H9 (cell line): ENCODE measurements around the gene KANK2. TPM values are rescaled to one million over a fixed set of nuclear protein-coding genes. Genes with fewer than 3 reads are reported as not detected.

Experiments used
- DNase-seq: peaks from one replicate; pipeline ENCODE4 v3.0.0-alpha.2; 2017
- H2AFZ ChIP-seq: one replicate; pipeline ENCODE4 v1.6.1; 2013; ENCODE audit warnings: mild to moderate bottlenecking, low read length, control low read depth, moderate library complexity
- H2AK5ac ChIP-seq: 2 replicates; pipeline ENCODE4 v1.6.1; 2013; ENCODE audit warnings: low read length, control low read depth, mixed read lengths; ENCODE audit not compliant: insufficient read length
- H2BK120ac ChIP-seq: one replicate; pipeline ENCODE4 v1.6.1; 2013; ENCODE audit warnings: low read depth, mild to moderate bottlenecking, low read length, control low read depth, inconsistent platforms; ENCODE audit not compliant: poor library complexity, severe bottlenecking
- H2BK12ac ChIP-seq: 2 replicates; pipeline ENCODE4 v1.6.1; 2013; ENCODE audit warnings: low read length, control low read depth, mixed read lengths, low read depth; ENCODE audit not compliant: insufficient read length
- H2BK15ac ChIP-seq: 2 replicates; pipeline ENCODE4 v1.6.1; 2013; ENCODE audit warnings: low read depth, low read length, control low read depth
- H2BK20ac ChIP-seq: one replicate; pipeline ENCODE4 v1.6.1; 2013; ENCODE audit warnings: low read depth, mild to moderate bottlenecking, low read length, control low read depth, inconsistent platforms; ENCODE audit not compliant: poor library complexity, severe bottlenecking
- H2BK5ac ChIP-seq: 2 replicates; pipeline ENCODE4 v1.6.1; 2013; ENCODE audit warnings: low read length, control low read depth, mixed read lengths; ENCODE audit not compliant: insufficient read length
- H3K14ac ChIP-seq: 2 replicates; pipeline ENCODE4 v1.6.1; 2013; ENCODE audit warnings: low read length, control low read depth; ENCODE audit not compliant: insufficient read depth
- H3K18ac ChIP-seq: 2 replicates; pipeline ENCODE4 v1.6.1; 2013; ENCODE audit warnings: low read depth, mild to moderate bottlenecking, mixed read lengths, low read length, control low read depth; ENCODE audit not compliant: insufficient read length
- H3K23ac ChIP-seq: 2 replicates; pipeline ENCODE4 v1.6.1; 2013; ENCODE audit warnings: low read length, control low read depth, mixed read lengths, low read depth; ENCODE audit not compliant: insufficient read length
- H3K23me2 ChIP-seq: 2 replicates; pipeline ENCODE4 v1.6.1; 2013; ENCODE audit warnings: low read depth, mild to moderate bottlenecking, mixed read lengths, low read length, control low read depth; ENCODE audit not compliant: insufficient read length, poor library complexity, severe bottlenecking
- H3K27ac ChIP-seq: 2 replicates; pipeline ENCODE4 v1.5.1; 2013; ENCODE audit warnings: low read length, control low read depth, mixed read lengths, low read depth; ENCODE audit not compliant: insufficient read length
- H3K27me3 ChIP-seq: 2 replicates; pipeline ENCODE4 v1.6.1; 2013; ENCODE audit warnings: low read length, control low read depth, inconsistent platforms; ENCODE audit not compliant: insufficient read depth
- H3K4ac ChIP-seq: 2 replicates; pipeline ENCODE4 v1.6.1; 2013; ENCODE audit warnings: low read depth, mild to moderate bottlenecking, control low read depth, inconsistent platforms, low read length, moderate library complexity
- H3K4me1 ChIP-seq: 2 replicates; pipeline ENCODE4 v1.6.1; 2013; ENCODE audit warnings: low read length, control low read depth, inconsistent platforms; ENCODE audit not compliant: insufficient read depth
- H3K4me2 ChIP-seq: 2 replicates; pipeline ENCODE4 v1.6.1; 2013; ENCODE audit warnings: low read length, control low read depth, mixed read lengths; ENCODE audit not compliant: insufficient read length, insufficient read depth
- H3K56ac ChIP-seq: 2 replicates; pipeline ENCODE4 v1.6.1; 2013; ENCODE audit warnings: low read depth, mild to moderate bottlenecking, mixed read lengths, low read length, control low read depth; ENCODE audit not compliant: insufficient read length
- H3K79me1 ChIP-seq: 2 replicates; pipeline ENCODE4 v1.6.1; 2013; ENCODE audit warnings: low read depth, mild to moderate bottlenecking, moderate library complexity, low read length, control low read depth, inconsistent platforms; ENCODE audit not compliant: insufficient read depth, poor library complexity, severe bottlenecking
- H3K79me2 ChIP-seq: 2 replicates; pipeline ENCODE4 v1.6.1; 2013; ENCODE audit warnings: low read length, control low read depth, inconsistent platforms; ENCODE audit not compliant: insufficient read depth
- H3K9ac ChIP-seq: 2 replicates; pipeline ENCODE4 v1.6.1; 2013; ENCODE audit warnings: low read length, control low read depth, mixed read lengths; ENCODE audit not compliant: insufficient read length; ENCODE audit errors: extremely low read depth
- H3K9me3 ChIP-seq: one replicate; pipeline ENCODE4 v1.6.1; 2013; ENCODE audit warnings: low read depth, low read length, inconsistent platforms; ENCODE audit not compliant: control insufficient read depth
- H3T11ph ChIP-seq: one replicate; pipeline ENCODE4 v1.6.1; 2013; ENCODE audit warnings: mild to moderate bottlenecking, low read length, control low read depth, inconsistent platforms
- H4K20me1 ChIP-seq: one replicate; pipeline ENCODE4 v1.6.1; 2013; ENCODE audit not compliant: control insufficient read depth, insufficient read length, insufficient read depth
- H4K5ac ChIP-seq: 2 replicates; pipeline ENCODE4 v1.6.1; 2013; ENCODE audit warnings: low read depth, mild to moderate bottlenecking, mixed read lengths, low read length, control low read depth; ENCODE audit not compliant: insufficient read length
- H4K8ac ChIP-seq: replicated peaks from 2 replicates; pipeline ENCODE4 v1.6.1; 2013; ENCODE audit warnings: low read length, control low read depth, mixed read lengths, low read depth; ENCODE audit not compliant: insufficient read length
- H4K91ac ChIP-seq: 2 replicates; pipeline ENCODE4 v1.6.1; 2013; ENCODE audit warnings: low read depth, mild to moderate bottlenecking, moderate library complexity, mixed read lengths, low read length, control low read depth; ENCODE audit not compliant: insufficient read length
- H3K27ac Mint-ChIP-seq, 3 experiments: 2 replicates in 2 of 3; 3 replicates in 1 of 3; pipeline ENCODE4 v1.8.0; 2020 to 2021; ENCODE audit warnings: mixed read lengths in 3 of 3, mild to moderate bottlenecking in 1 of 3, moderate library complexity in 1 of 3
- H3K27me3 Mint-ChIP-seq: 2 replicates; pipeline ENCODE4 v1.8.0; 2021; ENCODE audit warnings: low read depth, mild to moderate bottlenecking, moderate library complexity, mixed read lengths
- H3K36me3 Mint-ChIP-seq, 3 experiments: 2 replicates in 2 of 3; 3 replicates in 1 of 3; pipeline ENCODE4 v1.8.0; 2020 to 2021; ENCODE audit warnings: low read depth in 3 of 3, mixed read lengths in 3 of 3; ENCODE audit not compliant: insufficient read depth in 1 of 3
- H3K4me1 Mint-ChIP-seq, 2 experiments: 2 replicates each; pipeline ENCODE4 v1.8.0; 2020; ENCODE audit warnings: mixed read lengths in 2 of 2
- H3K4me3 Mint-ChIP-seq, 2 experiments: 2 replicates in 1 of 2; 3 replicates in 1 of 2; pipeline ENCODE4 v1.8.0; 2020 to 2021; ENCODE audit warnings: mild to moderate bottlenecking in 2 of 2, mixed read lengths in 2 of 2, moderate library complexity in 1 of 2
- H3K9me3 Mint-ChIP-seq, 2 experiments: 2 replicates in 1 of 2; 3 replicates in 1 of 2; pipeline ENCODE4 v1.8.0; 2020; ENCODE audit warnings: mild to moderate bottlenecking in 2 of 2, mixed read lengths in 2 of 2, moderate library complexity in 1 of 2
- CTCF ChIP-seq: fragments of 200-600 bp; sonication (generic); conservative IDR thresholded peaks from 3 replicates; pipeline ENCODE4 v1.8.0; 2021; ENCODE audit warnings: antibody characterized with exemption, mild to moderate bottlenecking
- WGBS: extraction: QIAGEN DNeasy Blood & Tissue Kit; methylation state at CpG from one replicate; pipeline ENCODE4 v1.1.7; 2013; ENCODE audit warnings: missing lambda C conversion rate, low lambda C conversion rate, mixed read lengths; ENCODE audit not compliant: insufficient read length; ENCODE audit errors: extremely low coverage; 5-methylcytosine and 5-hydroxymethylcytosine counted together
- total RNA-seq: library from RNA; stranded (reverse); gene quantifications from 2 replicates; pipeline ENCODE4 v1.2.1, GENCODE V29; 2021

Gene KANK2
- total RNA-seq, 1 experiment from 2014 or later, result 42.0 TPM

GRCh38 chr19:11198175-11198534 is 810 bp upstream of the KANK2 start:
- no peak overlapping the region for H3K56ac ChIP-seq
- no peak overlapping the region for H4K8ac ChIP-seq
- peak overlapping the region; percentile 72 for H3K4me2 ChIP-seq
- peaks cover 2% of the 10 kb centered on the region; the same call in 1 of the 2 replicates for H3K27me3 Mint-ChIP-seq
- no peak for DNase-seq
- H2BK120ac ChIP-seq, result no peak overlapping the region
- H4K5ac ChIP-seq, result no peak overlapping the region
- no peak overlapping the region for H3T11ph ChIP-seq
- peak overlapping the region in 2 of 3 experiments; percentile 38 to 90; a peak in 1 of 7 replicates for H3K27ac Mint-ChIP-seq
- H3K4ac ChIP-seq, result no peak overlapping the region
- H3K9me3 Mint-ChIP-seq, result no peaks in the 10 kb centered on the region
- no peak overlapping the region for H3K9ac ChIP-seq
- peaks cover 3 to 31% (median 19%) of the 10 kb centered on the region in 3 experiments; a peak in 5 of 7 replicates for H3K36me3 Mint-ChIP-seq
- H3K9me3 ChIP-seq, result no peaks in the 10 kb centered on the region
- H3K79me2 ChIP-seq, result no peaks in the 10 kb centered on the region
- H3K18ac ChIP-seq, result no peak overlapping the region
- no peaks in the 10 kb centered on the region for H4K20me1 ChIP-seq
- H3K14ac ChIP-seq, result no peak overlapping the region
- no CpG with 5 or more reads among the region's 7 CpGs for WGBS
- H2BK5ac ChIP-seq, result no peak overlapping the region
- H3K4me1 ChIP-seq, result no peaks in the 10 kb centered on the region; the same call in 1 of the 2 replicates
- H3K23ac ChIP-seq, result no peak overlapping the region
- H3K4me3 Mint-ChIP-seq, result peak overlapping the region; percentile 60 to 82
- H3K4me1 Mint-ChIP-seq, result peaks cover 6 to 13% of the 10 kb centered on the region in 2 experiments
- H3K27me3 ChIP-seq, result no peaks in the 10 kb centered on the region
- no peak overlapping the region for H2BK20ac ChIP-seq
- no peak overlapping the region for H2AFZ ChIP-seq
- H2AK5ac ChIP-seq, result no peak overlapping the region
- no peaks in the 10 kb centered on the region for H3K79me1 ChIP-seq
- TF ChIP-seq CTCF, result no peak
- no peak overlapping the region for H2BK15ac ChIP-seq
- no peak overlapping the region for H2BK12ac ChIP-seq
- no peak overlapping the region for H3K27ac ChIP-seq
- H3K23me2 ChIP-seq, result peaks cover 4% of the 10 kb centered on the region
- no peak overlapping the region for H4K91ac ChIP-seq
